Inflammatory macrophage treated with lipopolysaccharide for 1 hour (primary cell): ENCODE data around the gene NEMP2.

ENCODE experiments used
- DNase-seq, 2 donors: peaks; one replicate each; pipeline ENCODE4 v3.0.0-alpha.2; 2020 to 2022

NEMP2 gene, protein sequence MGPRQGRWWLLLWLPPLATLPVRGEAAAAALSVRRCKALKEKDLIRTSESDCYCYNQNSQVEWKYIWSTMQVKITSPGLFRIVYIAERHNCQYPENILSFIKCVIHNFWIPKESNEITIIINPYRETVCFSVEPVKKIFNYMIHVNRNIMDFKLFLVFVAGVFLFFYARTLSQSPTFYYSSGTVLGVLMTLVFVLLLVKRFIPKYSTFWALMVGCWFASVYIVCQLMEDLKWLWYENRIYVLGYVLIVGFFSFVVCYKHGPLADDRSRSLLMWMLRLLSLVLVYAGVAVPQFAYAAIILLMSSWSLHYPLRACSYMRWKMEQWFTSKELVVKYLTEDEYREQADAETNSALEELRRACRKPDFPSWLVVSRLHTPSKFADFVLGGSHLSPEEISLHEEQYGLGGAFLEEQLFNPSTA

DNA sequence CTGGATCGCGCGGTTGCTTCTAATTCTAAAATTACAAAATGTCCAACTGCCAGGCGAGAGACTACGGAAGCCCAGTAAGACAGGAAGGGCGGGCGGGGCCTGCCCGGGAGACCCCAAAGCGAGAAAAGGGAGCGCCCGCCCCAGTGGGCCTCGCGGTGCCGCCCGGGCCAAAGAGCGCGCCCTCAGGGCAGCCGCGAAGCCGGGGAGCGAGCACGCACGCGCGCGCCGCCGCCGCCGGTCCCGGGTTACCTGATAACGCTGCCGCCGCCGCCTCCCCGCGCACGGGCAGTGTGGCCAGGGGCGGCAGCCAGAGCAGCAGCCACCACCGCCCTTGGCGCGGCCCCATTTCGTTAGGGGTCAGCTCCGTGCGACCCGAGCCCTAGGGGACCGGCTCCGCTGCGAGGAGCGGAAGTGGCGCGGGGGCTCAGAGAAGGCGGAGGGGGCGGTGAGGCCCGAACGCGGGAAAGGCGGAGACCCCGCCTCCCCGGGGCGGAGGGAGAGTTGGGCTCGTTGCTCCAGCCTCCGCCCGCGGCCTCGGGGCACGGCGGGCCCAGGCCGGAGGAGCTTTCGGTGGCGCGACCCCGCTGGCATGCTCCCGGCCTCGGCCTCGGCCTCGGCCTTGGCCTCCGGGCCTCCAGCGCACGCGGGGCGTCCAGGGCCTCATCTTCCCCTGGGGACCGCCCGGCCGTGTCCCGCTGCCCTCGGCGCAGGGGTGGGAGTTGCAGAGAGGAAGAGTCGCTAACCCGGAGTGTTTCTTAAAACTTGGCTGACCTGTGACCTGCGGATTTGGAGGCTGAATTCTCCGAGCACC lies at the start of gene NEMP2:
TSS of gene NEMP2 (minus strand) at position 413 of the 811 bp plus-strand sequence. CDS start at position 346, 67 bp downstream.
- DNase-seq = peak; percentile 51 to 52

DNA sequence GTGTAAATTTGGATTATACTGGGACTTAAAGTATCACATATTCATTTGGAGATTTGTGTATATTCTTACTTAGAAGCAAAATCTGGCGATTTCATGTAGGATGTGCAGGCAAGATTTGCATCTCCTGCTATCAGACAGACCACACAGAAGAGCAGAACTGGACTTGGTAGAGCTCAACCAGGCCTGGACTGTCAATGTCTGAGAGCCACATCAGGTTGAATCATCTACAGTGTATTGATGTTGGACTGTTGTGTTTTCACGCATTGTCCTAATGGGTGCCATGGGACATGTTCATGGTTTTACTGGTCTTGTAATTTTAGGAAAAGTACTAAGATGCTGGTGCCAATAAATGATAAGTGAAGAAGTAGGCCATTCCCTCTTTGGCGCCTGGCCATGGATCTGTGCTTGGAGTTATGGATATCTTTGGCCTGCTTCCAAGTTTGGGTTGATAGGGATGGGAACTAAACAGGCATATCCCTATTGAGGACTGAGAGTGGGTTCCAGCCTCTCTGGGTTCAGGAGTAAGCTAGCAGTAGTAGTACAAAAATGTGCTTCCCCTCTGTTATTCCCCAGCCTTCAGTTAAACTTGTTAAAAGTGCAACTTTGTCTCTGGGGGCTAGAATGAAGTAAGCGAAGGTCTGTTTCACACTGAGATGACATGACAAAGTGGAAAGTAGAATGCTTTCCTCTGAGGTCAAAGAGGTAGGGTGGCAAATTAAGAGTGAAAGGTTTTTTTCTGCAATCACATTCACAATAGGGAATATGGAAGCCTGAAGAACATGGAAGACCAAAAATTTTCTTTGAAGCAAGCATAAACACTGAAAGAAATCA lies 49.2 kb upstream of the NEMP2 start:
- no peak for DNase-seq

DNA sequence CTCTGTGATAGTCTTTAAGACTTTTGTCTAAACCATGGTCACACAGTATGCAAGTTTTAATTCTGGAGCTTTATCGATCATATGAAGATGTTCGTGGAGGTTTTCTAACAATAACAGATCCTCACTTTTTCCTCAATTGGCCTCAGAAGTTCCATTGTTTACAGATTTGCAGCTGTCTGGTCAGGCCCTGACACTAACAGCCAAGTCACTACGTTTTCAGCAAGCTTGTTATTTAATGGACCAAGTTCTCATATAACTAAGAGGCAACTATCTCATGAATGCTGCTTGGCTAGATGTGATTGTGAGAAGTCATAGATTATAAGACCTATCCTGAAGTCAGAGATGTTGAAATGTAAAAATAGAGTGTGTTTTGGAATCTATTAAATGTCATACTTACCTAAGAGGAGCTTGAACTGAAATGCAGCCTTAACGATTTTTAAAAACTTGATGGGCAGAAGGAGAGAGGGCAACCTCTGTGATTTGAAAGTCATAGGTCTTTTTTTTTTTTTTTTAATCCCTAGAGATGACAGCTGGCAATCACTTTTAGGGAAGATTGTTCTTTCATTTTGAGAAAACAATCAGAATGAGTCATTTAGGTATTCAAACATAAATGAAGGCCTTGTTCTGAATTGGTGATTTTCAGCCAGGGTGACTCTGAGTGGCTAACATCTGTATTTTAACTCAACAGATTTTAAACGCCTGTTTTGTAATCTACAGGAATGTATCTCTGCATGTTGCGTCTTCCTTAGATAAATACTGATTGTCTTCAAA lies 48.4 kb upstream of the NEMP2 start:
- DNase-seq = no peak

DNA sequence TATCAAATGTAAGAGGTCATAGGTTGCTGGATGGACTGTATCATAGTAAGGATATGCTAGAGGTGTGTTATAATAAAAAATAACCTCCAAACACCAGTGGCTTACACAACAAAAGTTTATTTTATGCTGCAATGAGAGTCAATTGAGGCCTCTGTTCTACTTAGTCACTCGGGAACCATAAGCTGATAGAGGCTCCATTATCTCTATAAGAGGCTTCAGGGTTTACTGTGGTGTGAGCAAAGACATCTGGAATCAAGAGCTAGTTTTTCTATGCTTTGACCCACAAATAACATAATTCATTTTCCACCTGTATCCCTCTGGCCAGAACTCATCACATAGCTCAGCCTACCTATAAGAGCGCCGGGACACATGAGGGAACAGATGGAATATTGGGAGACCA lies 47.5 kb upstream of the NEMP2 start:
- DNase-seq = no peak

DNA sequence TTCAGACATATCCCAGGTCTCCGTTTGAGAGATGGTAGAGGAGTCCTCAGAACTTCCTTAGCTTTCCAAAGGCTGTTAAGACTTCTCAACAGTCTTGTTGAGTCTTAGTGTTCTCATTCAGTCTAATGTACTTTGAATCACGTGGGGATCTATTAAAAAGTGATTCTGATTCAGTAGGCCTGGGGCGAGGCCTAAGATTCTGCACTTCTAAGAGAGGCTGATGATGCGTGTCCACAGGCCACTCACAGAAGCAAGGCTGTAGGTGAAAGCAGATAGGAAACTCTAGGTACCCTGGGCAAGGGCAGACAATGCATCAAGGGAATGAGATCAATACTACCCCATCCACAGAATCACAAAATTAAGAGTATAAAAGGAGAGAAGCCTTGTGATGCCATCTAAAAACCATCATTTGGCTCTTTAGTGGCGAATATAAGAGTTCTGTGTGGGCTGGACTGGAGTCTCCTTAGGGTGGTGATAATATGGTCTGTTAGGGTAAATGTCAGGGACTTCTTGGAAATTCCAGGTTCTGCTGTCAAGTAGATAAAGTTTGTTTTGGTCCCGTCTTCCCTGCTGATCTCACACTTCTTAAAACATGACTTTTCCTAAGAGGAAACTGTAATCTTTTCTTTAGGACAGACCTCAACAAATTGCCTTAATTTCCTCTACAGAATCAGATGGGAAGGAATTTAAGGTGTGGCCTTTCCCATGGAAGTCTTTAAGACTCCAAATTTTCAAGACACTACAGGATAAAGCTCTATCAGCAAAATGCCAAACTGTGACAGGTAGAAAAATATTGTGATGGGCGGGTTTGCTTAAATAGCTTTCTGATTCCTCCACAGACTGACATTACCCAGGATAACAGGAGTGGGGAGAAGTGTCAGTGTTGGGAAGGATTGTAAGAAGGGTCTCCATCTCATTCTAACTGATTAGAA lies 45.7 kb upstream of the NEMP2 start:
- no peak for DNase-seq

DNA sequence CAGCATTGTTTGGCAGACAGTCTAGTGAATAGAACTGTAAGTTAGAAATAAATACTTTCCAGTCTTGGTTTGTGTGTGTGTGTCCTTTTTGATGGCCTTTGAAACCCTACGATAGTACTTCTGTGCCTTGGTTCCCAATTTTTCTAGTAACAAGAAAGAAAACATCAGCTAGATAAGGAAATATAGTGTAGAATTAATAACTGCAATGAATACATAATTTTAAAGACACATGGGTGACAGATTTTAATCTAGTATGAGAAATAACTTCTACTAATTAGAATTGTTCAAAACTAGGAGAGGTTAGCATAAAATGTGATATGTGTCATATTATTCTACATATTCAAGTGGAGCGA lies 44.5 kb upstream of the NEMP2 start:
- no peak for DNase-seq

DNA sequence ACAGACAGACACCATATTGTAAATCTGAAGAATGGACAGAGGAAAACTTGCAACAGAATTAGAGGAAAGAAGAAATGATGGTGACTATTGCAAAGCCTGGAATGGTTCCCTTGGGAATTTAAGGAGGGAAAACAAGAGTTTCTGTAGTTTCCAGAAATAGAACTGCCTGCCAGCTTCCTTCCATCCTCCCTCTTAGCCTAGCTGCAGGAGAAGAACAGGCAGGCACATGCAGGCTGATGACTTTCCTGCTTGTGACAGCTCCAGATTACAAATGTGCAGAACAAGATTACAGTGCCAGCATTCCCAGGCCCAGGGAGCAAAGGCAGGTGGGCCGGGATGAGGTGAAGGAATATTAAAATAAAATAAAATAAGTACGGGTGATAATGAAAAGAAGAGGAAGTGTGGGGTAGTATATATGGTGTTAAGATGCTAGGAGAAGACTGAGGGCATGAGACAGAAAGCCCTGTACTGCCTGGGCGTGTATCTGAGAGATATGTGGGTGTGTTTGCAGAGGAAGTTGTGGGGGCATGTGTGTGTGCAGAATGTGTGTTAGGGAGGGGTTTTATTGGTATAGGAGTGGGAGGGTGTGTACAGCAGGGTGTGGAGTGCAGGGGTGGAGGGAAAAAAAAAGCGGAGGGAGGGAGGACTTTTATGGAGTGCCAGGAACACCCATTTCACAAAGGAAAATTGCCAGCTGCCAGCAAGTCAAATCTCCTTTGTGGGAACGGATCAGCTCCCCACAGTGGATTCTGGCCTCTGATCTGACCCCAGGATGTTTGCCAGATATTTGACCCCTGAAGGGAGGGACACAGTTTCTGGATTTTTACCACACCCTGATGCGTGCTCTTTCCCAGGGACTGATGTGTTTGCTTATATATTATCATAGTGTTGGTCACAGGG lies 43.9 kb upstream of the NEMP2 start:
- peak in 1 of 2 donors; percentile 25 for DNase-seq

DNA sequence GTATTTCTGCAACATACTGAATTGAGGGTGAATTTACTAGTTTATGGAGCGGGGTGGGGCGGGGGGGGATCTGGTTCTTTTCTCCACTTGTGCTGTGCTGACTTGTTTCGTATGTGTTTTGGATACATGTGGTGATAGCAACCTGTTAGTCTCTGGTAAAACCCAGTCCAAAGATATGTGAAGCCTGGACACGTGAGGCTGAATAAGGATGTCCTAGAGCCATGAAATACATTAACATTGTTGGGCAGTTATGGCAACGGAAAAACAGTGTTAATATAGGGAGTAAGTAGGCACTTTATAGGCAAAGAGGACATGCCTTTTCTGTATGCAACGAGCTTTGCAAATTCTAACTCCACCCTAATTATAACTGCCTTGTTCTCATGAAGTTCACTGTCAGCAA lies 42.1 kb upstream of the NEMP2 start:
- DNase-seq = no peak

DNA sequence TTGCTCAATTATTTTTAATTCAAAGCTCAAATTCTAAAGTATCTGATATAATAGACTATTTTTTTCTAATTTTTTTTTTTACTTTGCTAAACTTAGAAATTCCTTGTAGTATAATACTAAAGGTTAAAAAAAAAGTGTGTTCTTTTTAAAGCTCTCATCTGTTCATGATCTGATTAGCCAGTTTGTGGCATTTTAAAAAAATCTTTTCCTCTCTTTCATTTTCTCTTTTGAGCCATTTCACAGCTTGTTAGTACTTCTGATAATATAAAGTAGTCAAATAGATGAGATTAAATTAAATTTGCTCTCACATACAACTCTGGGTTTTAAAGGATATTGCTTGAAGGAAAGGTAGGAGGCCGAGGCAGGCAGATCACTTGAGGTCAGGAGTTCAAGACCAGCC lies 40.7 kb upstream of the NEMP2 start:
- no peak for DNase-seq

DNA sequence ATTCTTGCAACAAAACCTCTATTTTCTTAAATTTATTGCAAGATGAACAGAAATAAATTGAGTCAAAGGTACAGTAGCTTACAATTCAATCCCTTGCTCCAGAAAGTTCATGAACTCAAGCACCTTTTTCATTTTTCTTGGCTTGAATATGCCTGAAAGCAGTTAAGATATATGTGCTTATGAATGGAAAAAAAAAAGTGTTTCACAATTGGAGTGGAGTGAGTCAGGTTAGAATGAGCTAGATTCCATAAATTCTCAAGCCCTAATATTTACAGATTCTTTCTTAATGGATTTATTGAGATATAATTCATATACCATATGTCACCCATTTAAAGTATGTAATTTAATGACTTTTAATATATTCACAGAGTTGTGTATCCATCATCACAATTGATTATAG lies 39.6 kb upstream of the NEMP2 start:
- DNase-seq = no peak

DNA sequence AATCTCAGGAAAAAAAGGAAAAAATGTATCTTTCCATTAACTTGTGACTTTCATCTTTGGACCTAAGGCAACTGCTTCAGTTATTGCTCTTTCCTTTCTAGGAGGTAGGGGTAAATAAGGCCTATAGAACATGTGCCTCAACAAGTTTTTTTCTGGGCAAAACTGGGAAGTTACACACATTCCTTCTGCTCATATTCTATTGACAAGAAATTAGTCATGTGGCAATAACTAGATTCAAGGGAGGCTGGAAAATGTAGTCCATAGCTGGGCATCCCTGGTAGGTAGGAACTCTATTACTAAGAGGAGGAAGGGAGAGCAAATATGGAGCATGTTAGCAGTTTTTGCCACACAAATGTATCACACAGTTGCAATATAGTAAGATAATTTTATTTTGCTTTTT lies 37.7 kb upstream of the NEMP2 start:
- no peak for DNase-seq

DNA sequence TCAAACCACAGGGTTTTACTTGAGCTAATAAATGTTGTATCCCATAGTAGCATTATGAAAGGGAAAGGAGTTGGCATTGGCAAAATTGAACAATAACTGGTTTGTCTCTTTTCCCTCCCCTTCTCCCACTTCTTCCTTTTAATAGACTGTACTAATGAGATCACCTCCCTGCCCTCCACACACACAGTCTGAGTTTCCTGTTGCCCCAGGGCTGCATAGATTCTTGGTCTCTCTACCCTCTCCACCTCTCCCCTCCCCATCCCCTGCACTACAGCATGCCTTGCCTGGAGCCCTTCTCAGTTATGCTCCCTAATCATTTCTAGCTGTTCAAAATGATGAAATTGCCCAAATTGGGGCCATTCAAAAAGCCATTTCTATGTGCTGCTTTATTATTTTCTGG lies 37.2 kb upstream of the NEMP2 start:
- peak; percentile 10 to 14 for DNase-seq

DNA sequence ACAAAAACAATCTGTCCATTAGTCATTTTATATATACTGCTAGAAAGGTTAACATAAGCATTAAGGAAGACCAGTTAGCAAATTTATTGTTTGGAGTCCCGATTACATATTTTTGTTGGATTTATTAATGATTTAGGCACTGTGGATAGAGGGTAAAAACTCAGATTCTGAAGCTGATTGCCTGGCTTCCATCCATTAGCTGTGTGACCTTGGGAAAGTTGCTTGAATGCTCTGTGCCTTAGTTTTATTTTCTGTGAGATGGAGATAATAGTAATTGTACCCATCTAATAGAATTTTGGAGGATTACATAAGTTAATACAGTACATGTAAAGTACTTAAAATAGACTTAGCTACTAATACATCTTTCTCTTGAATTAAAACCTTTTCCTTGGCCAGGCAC lies 36.3 kb upstream of the NEMP2 start:
- DNase-seq = no peak

DNA sequence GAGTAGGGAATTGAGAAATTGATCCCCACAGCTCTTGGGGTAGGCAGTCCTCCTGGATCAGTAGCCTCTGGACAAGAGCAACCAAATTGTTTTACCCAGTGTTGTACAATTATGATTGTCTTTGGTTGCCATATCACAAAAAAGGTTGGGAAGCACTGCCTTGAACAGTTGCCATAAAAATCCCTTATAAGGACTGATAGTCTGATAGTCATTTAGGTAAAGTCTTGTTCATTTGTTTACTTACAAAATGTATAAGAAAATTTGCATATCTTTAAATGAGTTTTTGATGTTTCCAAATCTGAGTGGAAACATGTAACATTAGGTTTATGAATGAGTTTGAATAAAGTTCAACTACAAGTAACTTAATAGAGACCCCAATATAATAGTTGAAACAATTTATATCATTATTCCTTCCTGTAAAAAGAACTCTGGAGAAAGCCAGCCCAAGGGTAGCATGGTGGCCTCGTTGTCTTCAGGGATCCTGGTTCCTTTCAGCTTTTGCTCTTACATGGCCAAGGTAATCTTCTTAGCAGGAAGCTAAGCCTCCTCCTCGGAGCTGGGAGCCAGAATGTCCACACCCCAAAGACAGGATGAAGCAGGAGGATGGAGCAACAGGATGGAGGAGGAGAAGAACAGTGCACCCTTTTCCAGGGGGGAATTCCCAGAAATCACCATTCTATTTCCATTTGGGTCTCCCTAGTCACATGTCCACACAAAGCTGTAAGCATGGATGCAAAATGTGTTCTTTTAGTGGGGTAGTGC lies 35.7 kb upstream of the NEMP2 start:
- DNase-seq = no peak

DNA sequence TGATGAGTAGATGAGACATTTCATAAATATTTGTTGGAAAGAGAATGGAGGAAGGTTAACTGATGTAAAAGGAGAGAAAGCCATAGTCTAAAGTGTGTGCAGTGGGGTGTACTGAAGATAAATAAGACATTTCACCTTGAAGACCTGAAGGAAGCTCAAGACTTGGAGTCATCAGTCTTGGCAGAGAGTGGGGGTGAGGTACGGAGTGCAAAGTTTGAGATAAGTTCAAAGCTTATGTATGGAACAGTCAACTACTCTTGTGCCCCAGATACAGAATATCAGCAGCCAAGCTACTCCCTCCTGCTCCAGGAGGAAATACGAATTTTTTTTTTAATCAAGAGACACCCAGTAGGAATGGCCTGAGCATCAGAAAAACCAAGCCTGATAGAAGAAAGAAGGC lies 30.3 kb upstream of the NEMP2 start:
- no peak for DNase-seq

DNA sequence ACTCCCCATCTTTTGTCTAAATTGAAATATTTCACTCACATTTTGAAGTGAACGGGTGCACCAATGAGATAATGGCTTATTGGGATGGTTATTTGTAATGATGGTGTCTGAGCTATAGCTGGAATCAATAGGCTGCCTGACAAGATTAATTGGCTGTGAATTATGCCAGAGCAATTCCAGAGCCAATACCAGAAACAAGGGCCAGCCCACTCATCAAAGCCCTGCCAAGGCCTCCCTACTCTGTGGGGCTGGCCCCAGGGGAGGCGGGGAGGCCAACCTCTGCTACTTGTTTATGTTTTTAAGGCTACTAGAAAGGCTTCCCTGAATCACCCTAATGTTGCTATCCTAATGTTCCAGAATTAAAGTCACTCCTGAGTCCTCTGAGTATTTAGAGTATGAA lies 29.1 kb upstream of the NEMP2 start:
- DNase-seq = no peak

DNA sequence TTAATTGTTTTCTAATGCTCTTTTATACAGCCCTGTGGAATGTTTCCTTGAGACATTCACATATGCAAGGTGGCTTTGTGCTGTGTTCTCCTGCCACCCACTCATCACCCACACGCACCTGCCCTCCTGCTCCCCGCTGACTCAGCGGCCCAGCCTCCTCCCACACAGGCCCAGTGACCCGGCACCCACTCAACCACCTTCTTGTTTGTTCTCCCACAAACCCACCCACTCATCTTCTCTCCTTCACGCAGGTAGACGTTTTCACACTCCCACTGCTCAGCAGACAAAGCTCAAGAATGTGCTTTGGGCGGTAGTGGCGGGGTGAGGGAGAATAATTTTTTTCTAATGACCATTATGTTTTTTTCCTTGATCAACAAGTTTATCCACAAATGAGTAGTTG lies 28.6 kb upstream of the NEMP2 start:
- no peak for DNase-seq

DNA sequence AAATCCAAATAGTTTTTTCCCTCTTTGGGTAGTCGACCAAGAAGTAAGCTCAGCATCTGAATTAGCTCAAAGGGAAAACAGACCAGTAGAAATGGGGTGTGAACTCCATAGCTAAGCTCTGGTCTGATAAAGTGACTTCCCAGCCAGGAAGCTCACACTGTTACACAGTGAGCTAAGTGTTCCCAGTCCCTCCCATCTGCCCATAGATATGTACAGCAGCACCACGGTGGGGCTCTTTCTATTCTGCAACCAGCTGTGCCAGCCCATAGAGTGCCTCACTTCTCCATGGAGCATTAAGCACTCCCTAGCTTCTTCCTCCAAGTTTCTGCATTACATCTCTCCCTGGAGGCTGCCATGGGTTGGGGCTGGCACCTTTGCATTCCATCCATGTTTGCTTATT lies 27.6 kb upstream of the NEMP2 start:
- no peak for DNase-seq

DNA sequence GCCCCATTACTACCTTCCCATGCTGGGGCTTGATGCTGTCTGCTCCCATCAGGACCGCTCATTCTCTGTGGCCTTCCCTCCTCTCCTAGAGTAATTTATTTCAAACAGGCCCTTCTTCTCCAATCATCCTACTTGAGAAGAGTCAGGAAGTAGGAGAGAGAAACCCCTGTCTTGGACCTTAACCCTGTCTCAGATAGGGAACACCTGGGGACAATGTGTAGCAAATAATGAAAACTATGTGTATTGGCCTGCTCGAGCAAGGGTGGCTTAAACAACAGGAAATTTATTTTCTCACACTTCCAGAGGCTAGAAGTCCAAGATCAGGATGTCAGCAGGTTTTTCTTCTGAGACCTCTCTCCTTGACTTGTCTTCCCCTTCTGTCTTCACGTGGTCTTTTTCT lies 26.6 kb upstream of the NEMP2 start:
- DNase-seq = no peak
